ENCODE measurements around the gene GFAP.

Gene GFAP

DNA sequence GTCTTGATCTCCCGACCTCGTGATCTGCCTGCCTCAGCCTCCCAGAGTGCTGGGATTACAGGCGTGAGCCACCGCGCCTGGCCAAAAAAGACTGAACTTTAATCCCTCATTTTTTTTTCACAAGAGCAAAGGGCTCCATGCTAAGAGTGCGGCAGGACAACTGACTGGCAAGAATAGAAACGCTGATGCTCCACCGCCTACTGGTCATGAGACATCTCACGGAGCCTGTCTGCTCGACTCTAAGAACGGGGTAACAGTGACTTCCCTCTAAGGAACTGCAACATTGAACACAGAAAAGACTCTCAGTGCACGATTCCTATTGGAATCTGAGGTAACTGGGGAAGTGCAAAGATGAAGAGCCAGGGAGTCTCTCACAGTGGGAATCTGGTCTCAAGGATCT is 43.7 kb downstream of the GFAP start:
- no peak overlapping the region for H3K4me2 ChIP-seq (ENCODE audit: low read depth, low read length, poor library complexity, severe bottlenecking)
- H3K4me3 ChIP-seq (ENCODE audit: insufficient read depth, low read length, poor library complexity, severe bottlenecking): no peak overlapping the region

GRCh38 chr17:44867841-44868240 is 47.5 kb downstream of the GFAP start:
- Histone ChIP-seq H3K79me2 (ENCODE audit: insufficient read depth, low read length) (no peaks in the 10 kb centered on the region), H3K36me3 (ENCODE audit: low read length) (peaks cover 19% of the 10 kb centered on the region; the same call in 1 of the 2 replicates), H3K9ac (ENCODE audit: low read length) (no peak overlapping the region), H3K4me3 (ENCODE audit: insufficient read depth, low read length, poor library complexity, severe bottlenecking) (no peak overlapping the region), H3F3A (ENCODE audit: insufficient read depth) (peaks cover 7% of the 10 kb centered on the region; the same call in 1 of the 2 replicates), H3K27ac (ENCODE audit: low read depth, low read length) (no peak overlapping the region), H3K9me2 (replicated peaks; ENCODE audit: insufficient read depth, low read length) (no peaks in the 10 kb centered on the region), H2AFZ (ENCODE audit: low read depth, low read length, severe bottlenecking) (no peak overlapping the region), H4K20me1 (ENCODE audit: low read depth, low read length) (no peaks in the 10 kb centered on the region), H3K27me3 (ENCODE audit: low read length) (no peaks in the 10 kb centered on the region), H3K4me2 (ENCODE audit: low read depth, low read length, poor library complexity, severe bottlenecking) (no peak overlapping the region), H3K9me3 (ENCODE audit: insufficient read depth, low read length) (no peaks in the 10 kb centered on the region)
- TF ChIP-seq, protein P1, sequence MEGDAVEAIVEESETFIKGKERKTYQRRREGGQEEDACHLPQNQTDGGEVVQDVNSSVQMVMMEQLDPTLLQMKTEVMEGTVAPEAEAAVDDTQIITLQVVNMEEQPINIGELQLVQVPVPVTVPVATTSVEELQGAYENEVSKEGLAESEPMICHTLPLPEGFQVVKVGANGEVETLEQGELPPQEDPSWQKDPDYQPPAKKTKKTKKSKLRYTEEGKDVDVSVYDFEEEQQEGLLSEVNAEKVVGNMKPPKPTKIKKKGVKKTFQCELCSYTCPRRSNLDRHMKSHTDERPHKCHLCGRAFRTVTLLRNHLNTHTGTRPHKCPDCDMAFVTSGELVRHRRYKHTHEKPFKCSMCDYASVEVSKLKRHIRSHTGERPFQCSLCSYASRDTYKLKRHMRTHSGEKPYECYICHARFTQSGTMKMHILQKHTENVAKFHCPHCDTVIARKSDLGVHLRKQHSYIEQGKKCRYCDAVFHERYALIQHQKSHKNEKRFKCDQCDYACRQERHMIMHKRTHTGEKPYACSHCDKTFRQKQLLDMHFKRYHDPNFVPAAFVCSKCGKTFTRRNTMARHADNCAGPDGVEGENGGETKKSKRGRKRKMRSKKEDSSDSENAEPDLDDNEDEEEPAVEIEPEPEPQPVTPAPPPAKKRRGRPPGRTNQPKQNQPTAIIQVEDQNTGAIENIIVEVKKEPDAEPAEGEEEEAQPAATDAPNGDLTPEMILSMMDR (IDR thresholded peaks at IDR 0.05; ENCODE audit: insufficient read depth, low read length, poor library complexity, severe bottlenecking): no peak

More for the DNA sequence above, 43.7 kb downstream of the GFAP start:
- Histone ChIP-seq H4K20me1 (ENCODE audit: low read depth, low read length) (no peaks in the 10 kb centered on the region), H3F3A (ENCODE audit: insufficient read depth) (no peaks in the 10 kb centered on the region; the same call in 1 of the 2 replicates), H3K9ac (ENCODE audit: low read length) (no peak overlapping the region), H3K27me3 (ENCODE audit: low read length) (no peaks in the 10 kb centered on the region), H3K9me3 (ENCODE audit: insufficient read depth, low read length) (no peaks in the 10 kb centered on the region), H3K9me2 (replicated peaks; ENCODE audit: insufficient read depth, low read length) (no peaks in the 10 kb centered on the region), H3K79me2 (ENCODE audit: insufficient read depth, low read length) (no peaks in the 10 kb centered on the region), H3K27ac (ENCODE audit: low read depth, low read length) (no peak overlapping the region), H3K36me3 (ENCODE audit: low read length) (peaks cover 23% of the 10 kb centered on the region; the same call in 1 of the 2 replicates), H2AFZ (ENCODE audit: low read depth, low read length, severe bottlenecking) (no peak overlapping the region)
- no peak for TF ChIP-seq EZH2phosphoT487 (conservative IDR thresholded peaks at IDR 0.05; ENCODE audit: low read length)
- TF ChIP-seq, protein P1 (IDR thresholded peaks at IDR 0.05; ENCODE audit: insufficient read depth, low read length, poor library complexity, severe bottlenecking): no peak

GRCh38 chr17:44865931-44866330 is 49.4 kb downstream of the GFAP start:
- H3K36me3 ChIP-seq (ENCODE audit: low read length): 0 out of 2 replicates have a peak, but pooled peaks cover 8% of the 10 kb centered on the region
- no peak overlapping the region for H3K4me3 ChIP-seq (ENCODE audit: insufficient read depth, low read length, poor library complexity, severe bottlenecking)
- H3K27ac ChIP-seq (ENCODE audit: low read depth, low read length): no peak overlapping the region
- TF ChIP-seq EZH2phosphoT487 (conservative IDR thresholded peaks at IDR 0.05; ENCODE audit: low read length): no peak
- TF ChIP-seq, protein P1 (IDR thresholded peaks at IDR 0.05; ENCODE audit: insufficient read depth, low read length, poor library complexity, severe bottlenecking): no peak
- no peak overlapping the region for H3K4me2 ChIP-seq (ENCODE audit: low read depth, low read length, poor library complexity, severe bottlenecking)
- peaks cover 7% of the 10 kb centered on the region; the same call in 1 of the 2 replicates for H3F3A ChIP-seq (ENCODE audit: insufficient read depth)
- H3K9me2 ChIP-seq (replicated peaks; ENCODE audit: insufficient read depth, low read length): no peaks in the 10 kb centered on the region
- no peaks in the 10 kb centered on the region for H3K79me2 ChIP-seq (ENCODE audit: insufficient read depth, low read length)
- H4K20me1 ChIP-seq (ENCODE audit: low read depth, low read length): no peaks in the 10 kb centered on the region
- H3K27me3 ChIP-seq (ENCODE audit: low read length): no peaks in the 10 kb centered on the region
- H3K9me3 ChIP-seq (ENCODE audit: insufficient read depth, low read length): no peaks in the 10 kb centered on the region
- no peak overlapping the region for H2AFZ ChIP-seq (ENCODE audit: low read depth, low read length, severe bottlenecking)
- H3K9ac ChIP-seq (ENCODE audit: low read length): no peak overlapping the region
